Measurements from ENCODE around the gene MAML1.

The MAML1 gene

GRCh38 chr5:179762781-179763176, 30.2 kb downstream of the MAML1 start:
- H3K4me3 ChIP-seq (replicated peaks in 1 of 2; ENCODE audit: low read depth in 2 of 2, low read length in 2 of 2), result no peak overlapping the region
- DNase-seq (ENCODE audit: low read depth in 2 of 2), result peak in 1 of 2 donors; percentile 61

GRCh38 chr5:179763215-179763945, 30.8 kb downstream of the MAML1 start:
- DNase-seq (ENCODE audit: low read depth in 2 of 2), result peak; percentile 87 to 90

More at GRCh38 chr5:179762781-179763176, 30.2 kb downstream of the MAML1 start:
- no peak for TF ChIP-seq CTCF (IDR thresholded peaks at IDR 0.05; ENCODE audit: low read depth, low read length)

GRCh38 chr5:179764056-179764455, 31.4 kb downstream of the MAML1 start:
- H3K4me3 ChIP-seq (replicated peaks in 1 of 2; ENCODE audit: low read depth in 2 of 2, low read length in 2 of 2), result no peak overlapping the region
- DNase-seq (ENCODE audit: low read depth in 2 of 2), result no peak
- no peak for TF ChIP-seq CTCF (IDR thresholded peaks at IDR 0.05; ENCODE audit: low read depth, low read length)

More at GRCh38 chr5:179763215-179763945, 30.8 kb downstream of the MAML1 start:
- no peak overlapping the region for H3K4me3 ChIP-seq (replicated peaks in 1 of 2; ENCODE audit: low read depth in 2 of 2, low read length in 2 of 2)
- TF ChIP-seq CTCF (IDR thresholded peaks at IDR 0.05; ENCODE audit: low read depth, low read length), result peak; percentile 84

GRCh38 chr5:179765400-179765799, 32.8 kb downstream of the MAML1 start:
- peak; percentile 89 to 94 for DNase-seq (ENCODE audit: low read depth in 2 of 2)
- TF ChIP-seq CTCF (IDR thresholded peaks at IDR 0.05; ENCODE audit: low read depth, low read length), result no peak
- H3K4me3 ChIP-seq (replicated peaks in 1 of 2; ENCODE audit: low read depth in 2 of 2, low read length in 2 of 2), result peak overlapping the region in 1 of 2 donors; percentile 11

GRCh38 chr5:179766021-179766725, 33.6 kb downstream of the MAML1 start:
- H3K4me3 ChIP-seq (replicated peaks in 1 of 2; ENCODE audit: low read depth in 2 of 2, low read length in 2 of 2), result no peak overlapping the region
- no peak for TF ChIP-seq CTCF (IDR thresholded peaks at IDR 0.05; ENCODE audit: low read depth, low read length)
- DNase-seq (ENCODE audit: low read depth in 2 of 2), result peak; percentile 32 to 55

- no peak for TF ChIP-seq CTCF (IDR thresholded peaks at IDR 0.05; ENCODE audit: low read depth, low read length)
- H3K4me3 ChIP-seq (replicated peaks in 1 of 2; ENCODE audit: low read depth in 2 of 2, low read length in 2 of 2), result no peak overlapping the region
- DNase-seq (ENCODE audit: low read depth in 2 of 2), result peak in 1 of 2 donors; percentile 41
These were observed 34.3 kb downstream of the MAML1 start for GRCh38 chr5:179766726-179767455.

All from cardiac fibroblast (primary cell).